Measurements from ENCODE around the gene CFAP100.
A peak's percentile ranks its signal among the peaks of the same experiment; 100 is the strongest.

The CFAP100 gene

DNA sequence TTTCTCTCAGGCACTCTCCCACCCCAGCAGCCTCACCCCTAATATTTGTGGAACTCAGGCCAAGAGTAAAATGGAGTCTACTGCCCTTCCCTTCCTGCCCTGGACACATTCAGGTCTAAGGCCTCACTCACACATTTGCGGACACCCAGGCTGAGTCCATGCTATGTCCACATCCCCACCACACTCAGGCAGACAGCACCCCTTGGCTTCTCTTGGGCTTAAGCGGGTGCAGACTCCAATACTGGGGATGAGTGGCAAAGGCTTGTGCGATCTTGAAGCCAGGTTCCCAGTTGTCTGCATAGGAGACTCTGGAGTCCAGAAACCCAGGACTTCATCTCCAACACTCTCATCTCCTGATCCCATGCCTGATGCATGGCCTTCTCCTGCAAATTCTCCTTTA, 17.5 kb upstream of the CFAP100 start:
- no peak for DNase-seq

DNA sequence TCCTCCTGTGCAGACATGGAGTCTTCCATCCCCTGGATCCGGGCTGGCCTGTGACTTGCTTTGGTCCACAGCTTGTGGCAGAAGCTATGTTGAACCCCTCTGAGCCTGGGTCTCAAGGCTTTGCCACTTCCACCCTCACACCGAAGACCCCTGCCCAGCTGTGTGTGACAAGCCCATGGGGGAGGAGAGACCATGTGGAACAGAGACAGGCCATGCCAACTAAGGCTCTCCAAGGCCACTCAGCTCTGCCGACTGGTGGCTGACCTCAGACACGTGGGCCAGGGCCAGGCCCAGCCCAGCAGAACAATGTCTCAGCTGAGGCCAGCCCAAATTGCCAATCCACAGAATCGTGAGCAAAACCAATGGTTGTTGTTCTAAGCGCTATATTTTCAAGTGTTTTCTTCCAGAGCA, 16.4 kb upstream of the CFAP100 start:
- DNase-seq: no peak

DNA sequence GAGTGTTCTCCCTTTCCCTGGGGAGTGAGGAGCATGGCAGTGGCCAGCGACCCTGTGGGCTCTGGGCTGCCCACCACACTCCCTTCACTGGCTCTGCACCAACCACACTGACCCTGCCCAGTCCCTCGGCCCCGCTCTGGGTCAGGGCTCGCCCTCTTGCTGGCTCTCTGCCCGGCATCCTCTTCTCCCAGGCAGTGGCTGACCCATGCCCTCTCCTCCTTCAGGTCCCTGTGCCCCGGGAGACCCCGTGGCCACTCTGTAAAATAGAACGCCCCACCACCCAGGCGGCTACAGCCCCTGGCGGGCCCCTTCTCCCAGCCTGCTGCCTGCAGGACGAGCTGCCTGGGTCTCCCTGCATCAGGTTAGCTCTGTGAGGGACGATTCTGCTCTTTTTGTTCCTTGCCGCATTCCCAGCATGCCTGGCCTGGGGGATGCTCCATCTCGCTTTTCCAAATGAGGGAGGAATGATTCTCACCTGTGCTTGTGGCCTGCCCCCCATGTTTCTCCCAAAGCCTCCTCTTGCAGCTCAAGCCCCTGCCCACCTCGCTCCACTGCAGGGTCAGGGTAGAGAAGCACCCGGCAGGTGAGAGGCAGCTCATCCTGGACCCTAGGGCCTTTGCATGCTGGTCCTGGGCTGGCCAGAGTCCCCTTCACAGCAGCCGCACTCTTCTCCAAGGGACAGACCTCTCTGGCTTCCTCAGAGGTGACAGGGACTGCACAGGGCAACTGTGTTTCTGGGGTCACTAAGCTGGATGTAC, 14.5 kb upstream of the CFAP100 start:
- DNase-seq: no peak

DNA sequence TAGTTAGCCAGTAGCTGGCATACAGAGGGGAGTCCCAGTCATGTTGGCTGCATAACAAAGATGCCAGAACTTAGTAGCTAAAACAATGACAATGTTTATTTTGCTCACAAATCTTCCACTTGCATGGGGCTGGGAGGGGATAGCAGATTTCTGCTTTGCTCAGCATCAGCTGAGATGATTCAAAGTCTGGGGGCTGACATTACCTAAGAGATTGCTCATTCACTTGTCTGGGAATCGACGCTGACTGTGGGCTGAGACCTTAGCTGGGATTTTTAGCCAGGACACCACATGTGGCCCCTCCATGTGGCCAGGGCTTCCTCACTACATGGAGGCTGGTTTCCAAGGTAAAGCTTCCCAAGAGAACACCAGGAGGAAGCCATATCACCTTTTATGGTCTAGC, 12.7 kb upstream of the CFAP100 start:
- DNase-seq: no peak

DNA sequence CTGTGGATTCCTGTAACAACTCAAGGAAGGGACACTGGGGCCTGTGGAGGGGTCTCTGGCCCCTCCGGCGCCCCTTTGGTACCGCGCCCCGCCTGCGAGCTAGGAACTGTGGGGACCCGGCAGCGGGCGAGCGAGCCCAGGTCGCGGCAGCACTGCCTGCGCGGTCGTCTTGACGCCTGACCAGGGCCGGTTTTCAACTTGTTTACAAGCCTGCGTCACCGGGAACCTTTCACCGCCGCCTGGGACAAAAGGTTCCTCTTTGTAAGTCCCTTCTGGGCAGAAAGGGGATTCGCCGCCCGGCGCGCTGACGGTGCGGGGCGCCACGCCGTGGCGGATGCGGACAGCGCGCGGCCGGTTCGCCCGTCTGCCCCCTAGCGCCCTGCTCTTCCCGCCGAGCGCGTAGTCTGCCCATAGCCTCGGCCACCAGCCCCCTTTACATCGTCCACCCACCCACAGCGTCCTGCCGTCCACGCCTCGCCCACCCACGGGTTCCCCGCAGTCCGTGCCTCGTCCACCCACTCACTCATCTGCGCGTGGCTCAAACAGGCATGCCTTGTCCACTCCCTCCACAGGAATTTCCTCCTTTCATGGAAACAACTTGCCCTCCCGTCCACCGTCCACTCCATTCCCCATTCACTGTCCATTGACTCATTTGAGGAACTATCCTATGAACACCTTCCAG, 5.5 kb upstream of the CFAP100 start:
- DNase-seq: peak; percentile 29

DNA sequence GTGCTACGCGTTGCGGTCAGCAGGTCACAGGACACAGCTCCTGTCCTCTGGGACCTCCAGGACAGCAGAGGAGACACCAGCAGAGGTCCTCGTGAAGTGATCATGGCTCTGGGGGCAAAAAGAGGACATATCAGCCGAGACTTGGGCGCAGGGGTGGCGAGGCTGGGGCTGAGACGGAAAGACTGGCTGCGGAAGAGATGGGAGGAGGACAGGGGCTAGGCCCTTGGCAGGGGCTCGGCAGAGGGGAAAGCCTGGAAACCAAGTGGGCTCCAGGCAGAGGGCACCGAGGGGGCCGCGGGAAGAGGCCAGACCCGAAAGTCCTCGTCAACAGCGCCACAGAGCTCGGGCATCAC, 4.9 kb upstream of the CFAP100 start:
- no peak for DNase-seq

DNA sequence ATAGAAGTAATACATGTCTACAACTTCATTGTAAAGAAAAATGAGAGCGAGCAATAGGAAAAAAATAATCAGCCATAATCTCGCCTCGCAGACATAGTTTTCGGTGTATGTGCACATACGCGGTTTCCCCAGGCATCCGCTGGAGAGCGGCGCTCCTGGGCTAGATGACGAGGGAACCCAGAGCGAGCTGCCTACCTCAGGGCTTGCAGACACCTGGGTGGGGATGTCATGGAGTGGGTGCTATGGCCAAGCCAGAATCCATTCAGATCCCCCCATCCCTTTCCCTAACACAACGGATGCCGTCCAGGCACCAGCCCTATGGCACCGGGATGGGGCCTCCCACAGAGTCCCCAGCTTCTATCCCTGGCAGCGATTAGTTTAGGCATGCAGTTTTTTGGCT, 4.5 kb upstream of the CFAP100 start:
- DNase-seq: no peak

DNA sequence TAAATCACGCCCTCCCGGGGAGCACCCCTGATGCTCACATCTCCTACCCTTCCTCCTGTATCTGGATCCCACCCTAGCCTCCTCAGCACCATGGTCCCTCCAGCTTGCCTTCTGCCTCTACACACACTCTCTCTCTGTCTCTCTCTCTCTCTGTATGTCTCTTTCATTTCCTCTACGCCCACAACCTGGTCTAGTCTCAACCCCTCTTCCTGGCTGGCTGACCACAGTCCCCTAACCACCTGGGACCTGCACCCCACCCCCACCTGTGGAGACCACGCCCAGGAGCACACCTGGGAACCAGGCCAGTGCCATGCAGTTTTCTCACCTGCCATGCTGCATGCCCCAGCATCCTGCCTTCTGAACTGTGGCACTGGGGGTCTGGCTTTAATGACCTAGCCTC, 4.0 kb upstream of the CFAP100 start:
- no peak for DNase-seq

DNA sequence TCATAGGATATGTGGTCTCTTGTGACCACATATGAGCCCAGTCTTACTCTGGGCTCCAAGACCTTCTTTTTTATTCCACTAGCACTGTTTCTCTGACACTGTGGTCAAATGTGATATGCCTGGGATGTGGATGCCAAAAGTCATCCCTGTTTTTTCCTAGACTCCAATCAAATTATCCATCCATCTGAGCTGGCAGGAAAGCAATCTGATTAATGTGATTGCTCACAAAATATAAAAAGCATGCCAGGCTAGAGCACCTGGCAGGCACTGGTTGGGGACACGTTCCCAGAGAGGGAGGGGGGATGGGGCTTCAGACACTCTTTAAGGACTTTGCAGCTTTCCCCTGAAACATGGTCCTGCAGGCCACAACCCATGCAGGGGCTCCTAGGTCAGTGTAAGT, 3.1 kb upstream of the CFAP100 start:
- DNase-seq: no peak

DNA sequence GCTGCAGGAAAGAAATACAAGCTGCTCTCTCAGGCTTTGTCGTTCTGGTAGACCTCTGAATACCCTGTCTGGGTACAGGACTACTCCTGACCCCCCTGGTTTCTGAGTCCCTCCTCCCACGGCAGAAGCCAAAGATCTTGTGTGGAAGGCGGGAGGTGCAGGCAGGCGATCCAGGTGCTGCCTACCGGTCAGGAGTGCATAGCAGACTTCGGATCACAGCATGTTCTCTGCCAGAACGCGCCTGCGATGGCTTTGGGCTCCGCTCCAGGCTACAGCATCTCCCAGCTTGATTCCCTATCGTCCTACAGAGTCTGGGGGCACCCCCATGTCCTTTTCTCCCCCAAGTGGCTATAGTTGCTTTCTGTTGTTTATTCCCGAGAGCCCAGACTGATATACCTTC, 2.5 kb upstream of the CFAP100 start:
- no peak for DNase-seq

DNA sequence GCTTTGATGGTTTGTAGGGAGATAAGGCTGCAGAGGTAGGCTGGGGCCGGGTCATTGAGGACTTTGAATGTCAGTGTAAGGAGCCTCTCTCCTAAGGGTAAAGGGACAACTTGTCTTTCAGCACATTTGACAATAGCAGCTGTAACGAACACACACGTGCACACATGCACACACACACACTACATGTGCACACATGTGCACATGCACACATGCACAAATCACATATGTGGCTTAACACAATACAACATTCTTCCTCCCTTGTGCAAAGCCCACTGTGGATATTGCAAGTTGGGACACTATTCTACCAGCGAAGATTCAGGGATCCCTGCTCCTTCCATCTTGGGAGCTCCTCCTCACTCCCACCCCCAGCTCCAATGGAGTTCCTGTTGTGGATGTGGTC, 1.1 kb upstream of the CFAP100 start:
- DNase-seq: no peak

DNA sequence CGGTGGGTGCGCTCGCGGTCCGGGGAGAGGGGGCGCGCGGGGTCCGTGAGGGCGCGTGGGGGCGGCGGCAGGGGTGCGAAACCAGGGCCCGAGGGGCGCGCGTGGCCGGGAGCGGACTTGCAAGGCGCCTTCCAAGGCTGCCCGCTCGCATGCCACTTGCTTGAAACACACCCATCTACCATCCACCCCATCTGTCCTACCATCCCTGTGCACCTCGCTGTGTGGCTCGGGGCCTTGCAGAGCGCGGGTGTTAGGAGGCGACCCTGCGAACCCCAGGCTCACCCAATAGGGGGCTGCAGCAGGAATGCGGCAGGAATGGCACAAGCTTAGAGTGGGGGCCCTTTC, 240 bp downstream of the CFAP100 start:
- DNase-seq: no peak

DNA sequence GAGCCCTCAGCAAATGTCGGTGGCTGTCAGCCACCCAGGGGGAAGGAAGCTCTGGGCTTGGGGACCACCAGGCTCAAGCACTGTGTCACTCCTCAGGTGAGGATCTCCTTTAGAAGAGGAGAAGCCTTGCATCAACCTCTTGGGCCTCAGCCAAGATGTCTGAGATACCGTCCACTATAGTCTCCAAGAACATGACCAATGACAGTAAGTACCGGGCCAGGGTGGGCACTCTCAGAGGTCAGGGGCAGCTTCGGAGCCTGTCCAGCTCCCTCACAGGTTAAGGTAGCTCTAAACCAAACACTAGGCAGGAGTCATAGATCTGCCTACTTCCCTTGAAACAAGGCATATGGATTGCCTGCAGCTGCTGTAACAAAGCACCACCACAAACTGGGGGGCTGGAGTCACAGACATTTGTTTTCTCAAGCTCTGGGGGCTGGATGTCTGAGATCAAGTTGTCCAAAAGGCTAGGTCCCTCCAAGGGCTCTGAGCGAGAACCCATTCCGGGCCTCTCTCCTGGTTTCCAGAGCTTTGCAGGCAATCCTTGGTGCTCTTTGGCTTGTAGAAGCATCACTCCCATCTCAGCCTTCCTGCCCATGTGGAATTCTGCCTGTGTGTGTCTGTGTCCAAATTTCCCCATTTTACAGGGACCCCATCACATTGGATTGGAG, 1.3 kb downstream of the CFAP100 start:
- DNase-seq: no peak

DNA sequence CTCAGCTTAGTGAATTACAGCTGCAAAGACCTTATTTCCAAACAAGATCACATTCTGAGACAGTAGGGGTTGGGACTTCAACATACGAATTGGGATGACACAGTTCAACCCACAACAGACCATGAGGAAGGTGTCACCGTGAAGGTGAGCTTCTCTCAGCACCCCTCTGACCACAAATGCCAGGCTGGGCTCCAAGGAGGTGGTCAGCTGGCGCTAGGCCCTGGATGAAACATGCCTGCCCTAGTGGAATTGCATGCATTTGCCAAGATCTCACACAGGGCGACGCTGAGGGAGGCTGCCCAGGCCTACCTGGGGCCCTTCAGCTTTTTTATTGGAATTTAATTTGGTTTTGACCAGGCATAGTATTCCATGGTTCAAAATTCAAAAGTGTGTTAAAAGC, 1.8 kb downstream of the CFAP100 start:
- no peak for DNase-seq

DNA sequence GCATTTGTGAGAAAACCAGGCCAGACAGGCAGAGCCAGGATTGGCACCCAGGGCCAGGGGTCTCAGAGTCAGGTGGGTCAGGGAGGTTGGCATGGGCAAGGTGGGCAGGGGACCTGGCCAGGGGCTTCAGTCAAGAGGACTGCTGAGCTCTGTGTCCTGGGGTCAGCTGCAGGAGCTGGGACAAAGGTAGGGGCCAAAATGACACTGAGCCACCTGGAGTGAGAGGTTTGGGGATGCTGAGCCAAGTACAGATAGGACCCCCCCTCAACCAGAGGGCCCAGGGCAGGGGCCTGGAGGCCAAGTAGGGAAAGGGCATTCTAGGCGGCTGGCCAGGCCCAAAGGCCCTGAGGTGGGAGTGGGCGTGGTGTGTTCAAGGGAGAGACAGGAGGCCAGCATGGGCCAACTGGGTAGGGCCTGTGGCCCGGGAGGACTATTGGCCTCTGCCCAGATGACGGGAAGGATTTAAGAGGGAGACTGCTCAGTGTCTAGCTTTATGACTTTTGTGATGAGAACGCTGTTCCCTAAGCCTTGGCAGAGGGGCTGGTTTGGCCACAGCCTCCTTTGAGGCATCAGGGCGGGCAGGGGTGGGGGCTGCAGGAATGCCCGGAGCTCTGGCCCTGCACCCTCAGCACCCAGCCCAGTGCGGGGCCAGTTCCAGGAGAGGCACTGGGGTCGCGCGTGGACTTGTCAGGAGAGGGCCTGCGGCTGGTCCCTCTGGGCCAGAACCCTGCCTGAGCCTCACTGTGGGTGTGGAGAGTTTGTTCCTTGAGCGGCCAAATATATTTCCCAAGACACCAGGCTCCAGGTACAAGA, 3.1 kb downstream of the CFAP100 start:
- DNase-seq: no peak

DNA sequence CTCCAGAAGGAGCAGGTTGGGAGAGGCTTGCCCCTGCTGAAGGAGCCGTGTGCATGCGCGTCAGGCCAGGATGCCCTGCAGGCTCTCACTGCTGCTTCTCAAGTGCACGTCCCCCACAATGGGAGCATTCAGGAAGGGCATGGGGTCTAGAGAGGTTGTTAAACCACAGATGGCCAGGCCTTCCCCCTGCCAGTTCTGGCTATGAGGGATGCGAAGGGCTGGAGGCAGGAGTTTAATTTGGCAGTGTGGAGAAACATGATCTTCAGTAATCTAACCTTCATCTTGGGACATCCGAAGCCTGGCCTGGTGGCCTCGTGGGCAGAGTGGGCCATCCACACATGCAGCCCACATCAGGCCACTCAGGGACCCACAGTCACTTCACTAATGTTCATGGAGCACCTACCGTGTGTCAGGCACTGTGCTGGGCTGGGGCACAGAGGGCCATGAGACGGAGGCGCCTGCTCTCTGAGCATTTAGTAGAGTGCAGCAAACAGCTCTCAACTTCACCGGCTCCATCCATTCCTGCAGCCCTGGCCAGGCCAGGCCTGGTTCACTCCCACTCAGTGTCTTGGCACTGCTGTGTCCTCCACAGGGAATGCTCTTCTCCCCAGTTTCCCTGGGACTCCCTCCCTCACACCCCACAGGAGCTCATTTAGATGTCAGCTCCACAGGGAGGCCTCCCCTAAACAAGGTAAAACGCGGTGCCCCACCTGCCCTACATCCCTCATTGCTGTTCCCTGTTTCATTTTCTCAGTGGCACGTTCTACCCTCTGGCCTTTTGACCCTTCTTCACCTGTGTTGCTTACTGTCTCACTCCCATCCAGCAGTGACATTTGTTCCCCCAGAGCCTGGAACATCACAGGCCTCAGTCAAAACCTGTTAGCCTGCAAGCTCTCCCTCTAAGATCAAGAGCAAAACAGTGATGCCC, 4.0 kb downstream of the CFAP100 start:
- DNase-seq: no peak

DNA sequence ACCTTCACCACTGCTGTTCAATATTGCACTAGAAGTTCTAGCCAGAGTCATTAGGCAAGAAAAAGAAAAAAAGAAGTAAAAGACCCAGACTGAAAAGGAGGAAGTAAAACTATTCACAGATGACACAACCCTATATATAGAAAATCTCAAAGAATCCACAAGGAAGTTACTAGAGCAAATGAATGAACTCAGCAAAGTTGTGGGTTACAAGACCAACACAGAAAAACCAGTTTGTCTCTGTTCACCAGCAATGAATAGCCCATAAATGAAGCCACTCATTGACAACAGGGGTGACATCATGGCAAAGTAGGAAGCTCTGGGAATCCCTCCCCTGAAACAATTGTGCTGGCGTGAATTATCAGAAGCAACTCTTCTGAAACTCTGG, 4.6 kb downstream of the CFAP100 start:
- DNase-seq: no peak

DNA sequence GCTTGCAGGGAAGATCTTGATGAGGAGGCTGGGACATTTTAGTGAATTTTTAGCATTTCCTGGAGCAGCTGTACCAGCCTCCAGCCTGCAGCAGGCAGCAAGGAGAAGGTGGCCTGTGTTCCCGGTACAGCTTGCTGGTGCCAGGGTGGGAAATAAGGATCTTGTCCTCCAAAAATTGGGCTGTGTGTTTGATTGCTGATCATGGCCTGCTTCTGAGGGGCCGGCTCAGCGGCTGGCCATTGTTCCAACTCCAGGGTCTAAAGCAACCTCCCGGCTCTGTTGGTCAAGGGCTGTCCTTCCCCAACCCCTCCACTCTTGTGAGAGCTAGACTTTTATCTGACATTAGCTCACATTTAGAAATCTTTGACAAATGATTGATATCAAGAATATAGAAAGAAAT, 5.0 kb downstream of the CFAP100 start:
- DNase-seq: no peak

DNA sequence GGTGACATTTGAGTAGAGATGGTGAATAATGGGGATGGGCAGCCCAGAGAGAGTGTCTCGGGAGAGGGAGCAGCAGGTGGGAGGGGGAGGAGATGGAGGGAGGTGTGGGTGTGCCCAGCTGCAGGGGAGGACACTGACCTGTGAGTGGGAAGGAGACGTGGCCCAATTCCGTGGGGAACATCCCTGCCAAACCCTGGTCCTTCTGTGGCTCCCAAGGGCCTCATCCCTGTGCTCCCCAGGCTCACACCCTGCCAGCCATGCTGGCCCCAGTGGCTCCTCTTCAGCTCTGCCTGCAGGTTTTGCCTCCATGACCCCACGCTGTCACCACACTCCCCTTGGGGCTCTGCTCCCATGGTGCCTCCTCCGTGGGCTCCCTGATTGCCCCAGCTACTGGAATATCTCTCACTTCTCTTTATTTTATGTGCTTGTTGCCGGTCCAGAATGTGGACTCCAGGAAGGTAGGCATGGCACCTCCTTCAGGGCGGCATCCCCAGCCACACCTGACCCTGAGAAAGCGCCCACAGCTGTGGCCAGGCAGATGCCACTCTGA, 7.0 kb downstream of the CFAP100 start:
- DNase-seq: no peak

DNA sequence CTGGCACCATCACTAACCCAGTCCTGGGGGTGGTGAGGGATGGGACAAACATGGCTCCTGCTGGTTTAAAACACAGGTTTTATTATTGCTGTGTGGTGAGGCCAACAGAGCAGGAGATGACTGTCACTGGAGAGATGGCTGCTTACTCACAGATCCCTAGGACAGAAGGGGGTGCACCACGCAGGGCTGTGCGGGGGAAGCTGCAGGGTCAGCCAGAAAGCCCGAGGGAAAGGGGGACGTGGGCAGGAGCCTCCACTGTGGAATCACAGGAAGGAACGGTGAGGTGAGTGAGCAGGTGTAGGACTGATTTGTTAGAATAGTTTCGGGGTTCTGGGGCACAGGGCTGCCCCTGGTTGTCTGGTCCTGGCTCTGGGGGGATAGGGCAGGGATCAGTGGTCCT, 7.5 kb downstream of the CFAP100 start:
- DNase-seq: no peak

DNA sequence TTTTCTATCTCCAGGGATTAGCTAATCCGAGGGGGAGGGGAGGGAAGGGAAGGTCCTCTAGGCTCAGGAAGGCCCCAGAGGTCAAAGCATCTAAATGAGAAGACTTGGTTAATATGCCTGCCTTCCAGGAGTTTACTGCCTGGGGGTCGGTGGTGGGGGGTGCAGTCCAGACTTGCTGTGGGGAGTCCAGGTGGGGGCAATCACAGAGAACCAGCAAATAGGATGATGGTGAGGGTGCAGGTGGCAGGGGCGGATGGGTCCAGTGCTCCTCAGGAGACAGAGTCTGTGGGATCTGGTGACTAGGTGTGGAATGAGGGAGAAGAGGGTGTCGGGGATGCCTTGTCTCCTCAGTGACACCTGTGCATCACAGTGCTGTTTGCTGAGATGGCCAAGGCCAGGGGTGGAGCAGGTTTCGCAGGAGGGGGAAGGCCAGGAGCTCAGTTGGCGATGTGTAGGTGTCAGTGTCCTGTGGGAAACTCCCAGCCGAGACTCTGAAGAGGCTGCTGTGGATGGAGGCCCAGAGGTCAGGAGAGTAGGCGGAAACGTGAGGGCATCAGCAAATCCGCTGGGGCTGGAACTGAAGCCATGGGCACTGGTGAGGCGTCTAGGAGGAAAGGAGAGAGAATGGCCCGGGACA, 8.1 kb downstream of the CFAP100 start:
- no peak for DNase-seq

All from NCI-H2107 (cell line).